Upper lobe of left lung (tissue), 4 donors: ENCODE results near the gene UGGT2.

Experiments used
- EP300 ChIP-seq, 4 donors: sonication (generic); formaldehyde crosslinking; IDR thresholded peaks; one replicate each; pipeline ENCODE4 v1.5.1; 2017; ENCODE audit warnings: antibody characterized with exemption in 4 of 4, control low read depth in 2 of 4
- POLR2A ChIP-seq, 4 donors: fragments of 450-650 bp; IDR thresholded peaks; one replicate each; pipeline ENCODE4 v1.5.1; 2016 to 2017; ENCODE audit warnings: antibody characterized with exemption in 4 of 4, mild to moderate bottlenecking in 2 of 4
- TF ChIP-seq, protein P1 (sequence below), 6 experiments: fragments of 450-650 bp in 4 of 6; fragments of 200-600 bp in 2 of 6; sonication (generic) in 2 of 6; IDR thresholded peaks; one replicate each; pipeline ENCODE4 v1.5.1; 2016 to 2019; ENCODE audit warnings: antibody characterized with exemption in 6 of 6

DNA sequence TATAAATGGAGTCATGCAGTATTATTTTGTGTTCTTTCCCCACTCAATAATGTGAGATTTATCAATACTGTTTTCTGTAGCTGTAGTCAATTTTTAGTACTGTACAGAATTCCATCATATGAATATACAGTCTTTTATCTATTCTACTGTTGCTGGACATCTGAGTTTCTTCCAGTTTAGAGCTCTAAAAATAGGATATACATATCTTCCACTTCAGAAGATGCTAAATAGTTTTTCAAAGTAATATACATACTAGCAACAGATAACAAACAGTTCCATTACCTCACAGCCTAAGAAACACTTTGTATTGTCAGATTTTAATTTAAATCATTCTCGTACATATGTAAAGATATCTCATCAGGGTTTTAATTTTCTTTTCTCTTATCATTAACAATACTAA is 149.6 kb downstream of the UGGT2 start:
- no peak for TF ChIP-seq POLR2A (IDR thresholded peaks at IDR 0.05)
- TF ChIP-seq, protein P1, sequence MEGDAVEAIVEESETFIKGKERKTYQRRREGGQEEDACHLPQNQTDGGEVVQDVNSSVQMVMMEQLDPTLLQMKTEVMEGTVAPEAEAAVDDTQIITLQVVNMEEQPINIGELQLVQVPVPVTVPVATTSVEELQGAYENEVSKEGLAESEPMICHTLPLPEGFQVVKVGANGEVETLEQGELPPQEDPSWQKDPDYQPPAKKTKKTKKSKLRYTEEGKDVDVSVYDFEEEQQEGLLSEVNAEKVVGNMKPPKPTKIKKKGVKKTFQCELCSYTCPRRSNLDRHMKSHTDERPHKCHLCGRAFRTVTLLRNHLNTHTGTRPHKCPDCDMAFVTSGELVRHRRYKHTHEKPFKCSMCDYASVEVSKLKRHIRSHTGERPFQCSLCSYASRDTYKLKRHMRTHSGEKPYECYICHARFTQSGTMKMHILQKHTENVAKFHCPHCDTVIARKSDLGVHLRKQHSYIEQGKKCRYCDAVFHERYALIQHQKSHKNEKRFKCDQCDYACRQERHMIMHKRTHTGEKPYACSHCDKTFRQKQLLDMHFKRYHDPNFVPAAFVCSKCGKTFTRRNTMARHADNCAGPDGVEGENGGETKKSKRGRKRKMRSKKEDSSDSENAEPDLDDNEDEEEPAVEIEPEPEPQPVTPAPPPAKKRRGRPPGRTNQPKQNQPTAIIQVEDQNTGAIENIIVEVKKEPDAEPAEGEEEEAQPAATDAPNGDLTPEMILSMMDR (IDR thresholded peaks at IDR 0.05), result no peak
- no peak for TF ChIP-seq EP300 (IDR thresholded peaks at IDR 0.05)
